ENCODE data around the gene ZBTB26.

ZBTB26 gene

GRCh38 chr9:122931226-122932121, at the start of gene ZBTB26:
Gene ZBTB26, minus strand, starts transcription at chr9:122931512. Its CDS starts 11,578 bp downstream, at chr9:122919934.
- peak; percentile 96 for DNase-seq

DNA sequence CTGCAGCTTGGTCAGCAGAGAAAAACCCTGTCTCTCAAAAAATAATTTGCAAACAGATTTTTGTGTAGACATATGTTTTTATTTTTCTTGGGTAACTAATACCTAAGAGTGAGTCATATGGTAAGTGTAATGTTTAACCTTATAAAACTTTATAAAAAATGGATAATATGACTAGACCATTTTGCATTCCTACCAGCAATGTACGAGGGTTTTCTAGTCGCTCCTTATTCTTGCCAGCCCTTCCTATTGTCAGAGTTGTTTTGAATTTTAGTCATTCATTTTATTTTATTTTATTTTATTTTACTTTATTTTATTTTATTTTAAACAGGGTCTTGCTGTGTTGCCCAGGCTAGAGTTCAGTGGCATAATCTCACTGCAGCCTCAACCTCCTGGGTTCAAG, 47.3 kb upstream of the ZBTB26 start:
- no peak for DNase-seq

- no peak for DNase-seq
These were observed 43.9 kb upstream of the ZBTB26 start for GRCh38 chr9:122975196-122975595.

GRCh38 chr9:122961139-122961538, 29.8 kb upstream of the ZBTB26 start:
- DNase-seq: no peak

DNA sequence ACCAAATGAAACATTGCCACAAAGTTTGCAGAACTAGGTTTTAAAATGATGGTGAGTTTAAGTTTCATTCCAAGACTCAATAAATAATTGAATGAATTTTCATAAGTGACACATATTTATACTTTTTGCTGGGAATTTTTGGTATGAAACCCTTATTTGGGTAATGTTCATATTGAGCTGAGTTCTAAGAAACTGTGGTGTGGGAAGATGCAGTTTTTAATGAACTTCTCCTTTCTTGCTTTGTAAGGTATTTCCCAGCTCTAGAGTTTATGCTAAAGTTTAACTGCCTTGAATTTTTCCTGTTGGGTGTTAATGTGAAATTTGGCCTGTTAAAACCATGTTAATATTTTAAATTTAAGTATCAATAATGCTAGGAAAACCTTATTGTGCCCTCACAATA, 24.6 kb upstream of the ZBTB26 start:
- no peak for DNase-seq

GRCh38 chr9:122954253-122954691, 23.0 kb upstream of the ZBTB26 start:
- no peak for DNase-seq

GRCh38 chr9:122951056-122951455, 19.7 kb upstream of the ZBTB26 start:
- DNase-seq: no peak

- no peak for DNase-seq
These were observed 19.0 kb upstream of the ZBTB26 start for GRCh38 chr9:122950263-122950662.

DNA sequence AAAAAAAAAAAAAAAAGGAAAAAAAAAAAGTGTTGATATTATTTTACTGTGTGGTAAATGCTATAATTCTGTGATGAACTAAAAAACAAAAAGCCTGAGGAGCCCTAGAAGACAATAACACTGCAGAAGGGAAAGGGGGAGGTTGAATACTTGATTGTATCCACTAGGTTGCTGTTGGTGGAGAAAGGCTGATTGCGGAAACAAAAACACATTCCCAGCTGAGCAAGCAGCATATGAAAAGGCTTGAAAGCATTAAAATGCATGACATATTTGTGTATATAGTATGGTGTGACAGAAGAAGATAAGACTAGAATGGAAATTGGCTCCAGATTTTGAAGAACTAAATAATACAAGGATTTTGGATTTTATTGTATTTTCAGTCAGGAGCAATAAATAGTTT, 18.4 kb upstream of the ZBTB26 start:
- DNase-seq: no peak

GRCh38 chr9:122948313-122948712, 17.0 kb upstream of the ZBTB26 start:
- DNase-seq: no peak

GRCh38 chr9:122946461-122947005, 15.2 kb upstream of the ZBTB26 start:
- DNase-seq: no peak

DNA sequence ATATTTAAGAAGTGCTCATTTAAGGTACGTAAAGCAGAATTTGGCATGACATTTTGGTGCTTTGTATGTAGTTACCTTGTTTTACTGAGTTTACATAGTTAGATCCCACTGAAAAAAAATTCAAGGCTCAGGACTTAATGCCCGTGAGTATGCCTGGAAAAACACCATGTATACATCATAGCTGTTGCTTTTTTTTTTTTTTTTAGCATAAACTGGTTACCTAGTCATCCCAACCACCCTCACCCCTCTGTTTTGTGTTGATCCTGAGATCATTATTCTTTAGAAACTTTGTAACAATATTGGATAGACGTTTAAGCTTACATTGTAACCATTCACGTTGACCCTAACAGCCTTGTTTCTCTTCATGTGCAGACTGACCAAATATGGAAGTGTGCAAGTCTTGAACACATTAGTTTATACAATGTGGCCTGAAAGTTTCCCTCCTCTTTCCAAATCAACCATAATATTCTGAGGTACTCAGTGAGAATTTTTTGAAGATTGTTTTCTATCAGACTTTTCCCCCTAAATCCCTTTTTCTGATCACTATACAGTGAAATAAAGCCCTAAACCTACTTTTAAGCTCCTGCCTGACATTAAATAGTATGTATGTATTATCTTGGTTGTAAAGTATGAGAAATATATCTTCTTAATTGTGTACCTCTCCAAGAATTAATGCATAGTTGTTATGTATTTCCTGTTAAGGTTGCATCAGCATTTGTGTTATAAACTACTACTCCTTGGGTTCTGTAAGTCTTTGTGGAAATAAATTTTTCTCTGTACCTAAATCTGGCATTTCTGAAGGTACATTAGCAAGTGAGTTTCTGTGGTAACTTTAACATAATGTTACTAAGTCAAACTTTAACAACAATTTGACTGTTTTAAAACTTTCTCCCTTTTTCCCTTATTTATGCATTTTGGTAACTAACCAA, 13.9 kb upstream of the ZBTB26 start:
- no peak for DNase-seq

DNA sequence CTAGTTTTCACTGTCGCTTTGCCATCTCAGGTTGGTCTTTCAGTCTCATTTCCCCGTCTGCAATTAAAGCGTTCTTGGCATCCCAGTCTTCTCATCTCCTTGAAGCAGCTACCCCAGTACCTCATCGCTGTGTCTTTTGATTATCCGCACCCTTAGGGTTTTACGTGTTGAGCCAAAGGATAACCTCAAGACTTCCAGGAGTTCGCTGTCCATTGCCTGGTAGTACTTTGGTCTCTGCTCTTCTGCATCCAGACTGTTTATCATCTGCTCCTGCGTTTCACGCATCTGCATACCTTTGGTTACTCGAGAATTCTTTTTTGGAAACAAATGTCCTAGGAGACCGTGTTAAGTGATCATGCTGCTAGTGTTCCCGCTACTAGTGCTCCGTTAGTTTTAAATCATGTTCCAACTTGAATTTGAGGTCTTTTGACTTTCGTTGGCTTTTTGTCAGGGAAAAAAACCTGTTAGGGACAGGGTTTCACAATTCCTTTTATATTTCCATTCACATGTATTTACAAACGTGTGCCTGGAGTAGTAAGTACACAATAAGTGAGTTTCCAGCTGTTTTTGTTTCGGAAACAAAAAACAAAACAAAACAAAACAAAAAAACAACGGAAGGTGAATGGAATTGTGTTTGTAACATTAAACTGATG, 10.4 kb upstream of the ZBTB26 start:
- DNase-seq: no peak

- DNase-seq: peak; percentile 99
These were observed 9.7 kb upstream of the ZBTB26 start, which contains the start of gene RABGAP1 for GRCh38 chr9:122940749-122941581. Gene RABGAP1, plus strand, starts transcription at chr9:122941020. Its CDS starts 16,040 bp downstream, at chr9:122957060.

DNA sequence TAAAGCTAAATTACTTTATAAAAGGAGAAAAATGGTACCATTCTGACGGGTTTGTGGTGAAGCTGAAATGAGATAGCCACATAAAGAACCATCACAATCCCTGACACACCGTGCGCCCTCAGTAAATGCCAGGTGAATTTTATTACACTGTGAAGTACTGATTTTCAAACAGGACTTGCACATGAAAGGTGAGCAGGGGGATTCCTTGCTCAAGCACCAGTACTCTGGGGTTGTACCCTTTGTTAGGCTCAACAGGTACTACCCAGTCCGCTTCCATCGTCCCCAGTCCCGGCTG, 9.1 kb upstream of the ZBTB26 start:
- no peak for DNase-seq

DNA sequence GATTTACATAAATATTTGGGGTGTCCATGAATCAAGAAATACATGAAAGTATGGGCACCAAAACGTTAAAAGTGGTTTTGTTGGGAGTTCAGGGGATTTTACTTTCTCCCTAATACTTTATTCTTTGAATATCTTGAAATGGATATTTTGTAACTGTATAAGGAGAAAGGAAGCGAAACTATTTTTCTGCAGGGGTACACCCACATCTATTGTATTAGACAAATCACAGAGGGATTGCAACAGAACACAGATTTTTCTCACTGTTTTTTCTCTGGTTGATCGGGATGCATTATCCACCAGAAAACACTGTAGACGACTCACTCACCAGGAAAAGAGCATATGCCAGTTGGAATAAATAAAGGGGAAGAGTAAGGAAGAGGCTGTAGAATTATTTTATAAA, 8.3 kb upstream of the ZBTB26 start:
- DNase-seq: no peak

DNA sequence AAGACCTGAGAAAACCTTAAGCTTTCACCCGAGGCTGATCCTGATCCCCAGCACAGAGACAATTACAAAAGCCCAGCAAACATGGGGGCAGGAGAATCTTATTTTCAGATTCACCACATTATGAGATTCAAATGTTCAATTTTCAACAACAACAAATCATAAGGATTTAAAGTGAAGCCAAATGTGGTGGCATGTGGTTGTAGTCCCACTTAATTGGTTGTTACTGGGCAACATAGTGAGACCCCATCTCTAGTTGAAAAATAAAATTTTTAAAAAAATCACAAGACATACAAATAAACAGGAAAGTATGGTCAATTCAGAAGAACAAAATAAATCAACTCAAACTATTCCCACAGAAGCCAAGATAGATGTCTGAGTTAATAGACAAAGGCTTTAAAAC, 5.6 kb upstream of the ZBTB26 start:
- no peak for DNase-seq

DNA sequence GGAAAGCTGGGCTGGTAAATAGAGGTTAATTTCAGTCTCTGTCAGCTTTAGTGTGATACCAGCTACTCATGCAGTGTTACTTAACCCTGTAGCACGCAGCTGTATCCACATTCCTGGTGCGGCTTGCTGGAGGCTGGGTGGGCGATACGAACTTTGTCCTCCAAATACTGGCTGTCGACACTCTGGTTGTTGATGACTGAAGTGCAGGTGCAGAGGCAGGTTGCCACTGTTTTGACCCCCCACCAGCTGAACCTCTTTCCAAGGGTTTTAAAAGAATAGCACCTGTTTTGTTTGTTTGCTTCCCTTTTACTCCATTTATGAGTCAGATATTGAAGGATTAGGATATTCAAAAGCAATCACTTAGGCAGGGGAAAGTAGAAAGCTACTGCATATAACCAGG, 5.2 kb upstream of the ZBTB26 start:
- DNase-seq: no peak

DNA sequence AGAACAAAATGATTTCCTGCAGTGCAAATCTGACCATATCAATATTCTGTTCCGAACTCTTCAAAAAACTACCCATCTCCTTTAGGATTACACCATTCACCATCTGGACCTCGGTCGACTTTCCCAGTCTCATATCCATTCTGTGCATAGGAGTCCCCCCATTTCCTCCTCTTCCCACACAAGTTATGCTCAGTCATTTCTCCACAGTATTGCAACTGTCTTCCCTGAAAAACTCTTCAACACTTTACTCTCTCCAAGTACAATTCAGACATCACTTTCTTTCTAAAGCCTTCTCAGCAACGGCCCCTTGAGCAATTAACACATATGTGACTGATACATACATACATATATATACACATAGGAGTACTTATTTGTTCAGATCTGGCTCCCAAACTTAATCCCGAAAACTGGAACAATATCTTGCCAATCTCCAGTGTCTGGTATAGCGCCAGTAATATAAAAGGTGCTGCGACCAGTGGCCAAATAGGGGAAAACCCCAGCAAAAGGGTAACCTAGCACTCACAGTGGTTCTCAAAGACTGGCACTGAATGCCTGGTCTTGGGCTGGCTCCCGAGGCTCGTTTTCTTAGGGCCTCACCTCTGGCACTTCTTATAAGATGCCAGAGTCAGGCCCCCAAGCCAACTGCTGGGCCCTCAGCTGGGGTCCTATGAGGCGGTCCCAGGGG, 629 bp downstream of the ZBTB26 start:
- no peak for DNase-seq

- no peak for DNase-seq
These were observed 1.4 kb downstream of the ZBTB26 start for GRCh38 chr9:122929796-122930354.

DNA sequence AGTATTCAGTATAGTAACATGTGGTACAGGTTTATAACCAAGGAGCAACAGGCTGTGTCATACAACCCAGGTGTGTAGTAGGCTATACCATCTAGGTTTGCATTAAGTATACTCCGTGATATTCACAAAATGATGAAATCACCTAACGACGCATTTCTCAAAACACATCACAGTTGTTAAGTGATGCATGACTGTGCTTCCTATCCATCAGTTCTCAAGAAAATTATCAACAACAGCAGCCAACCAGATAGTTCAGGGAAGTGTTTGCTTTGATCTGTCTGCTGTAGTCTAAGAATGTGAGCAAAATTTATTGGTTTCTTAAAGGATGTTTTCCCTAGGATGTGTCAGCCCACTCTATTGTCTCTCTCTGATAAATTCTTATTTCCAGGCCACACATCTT, 7.4 kb downstream of the ZBTB26 start:
- DNase-seq: no peak
